ENCODE measurements around the gene PHTF2.
"Not testable (repeated sequence)": the region's sequence is repeated elsewhere in the genome, so short reads cannot be mapped to it uniquely, and the experiment has no call there.

PHTF2 gene

DNA sequence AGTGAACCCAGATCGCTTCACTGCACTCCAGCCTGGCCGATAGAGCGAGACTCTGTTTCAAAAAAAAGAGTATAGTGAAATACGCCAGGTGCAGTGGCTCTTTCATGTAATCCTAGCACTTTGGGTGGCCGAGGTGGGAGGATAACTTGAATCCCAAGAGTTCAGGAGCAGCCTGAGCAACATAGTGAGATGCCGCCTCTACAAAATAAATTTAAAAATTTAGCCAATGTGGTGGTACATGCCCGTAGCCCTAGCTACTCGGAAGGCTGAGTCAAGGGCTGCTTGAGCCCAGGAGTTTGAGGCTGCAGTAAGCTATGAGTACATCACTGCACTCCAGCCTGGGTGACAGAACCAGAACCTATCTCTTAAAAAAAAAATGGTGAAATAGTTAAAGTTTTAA is 28.3 kb upstream of the PHTF2 start:
- no peak overlapping the region for H3K27ac ChIP-seq (ENCODE audit: low read depth in 2 of 2, low read length in 2 of 2)
- H3K4me3 ChIP-seq (ENCODE audit: low read length in 2 of 2): no peak overlapping the region
- peaks cover 19 to 22% of the 10 kb centered on the region in 2 donors for H3K36me3 ChIP-seq (ENCODE audit: control insufficient read depth in 2 of 2, insufficient read depth in 2 of 2, low read length in 2 of 2)
- no peaks in the 10 kb centered on the region for H3K27me3 ChIP-seq (ENCODE audit: control insufficient read depth in 2 of 2, insufficient read depth in 2 of 2, low read length in 2 of 2)
- peaks cover 8 to 10% of the 10 kb centered on the region in 2 donors for H3K4me1 ChIP-seq (ENCODE audit: control insufficient read depth in 2 of 2, insufficient read depth in 2 of 2, low read length in 2 of 2)
- no peaks in the 10 kb centered on the region for H3K9me3 ChIP-seq (ENCODE audit: control insufficient read depth in 2 of 2, low read length in 2 of 2)
- no peak overlapping the region for H3K9ac ChIP-seq (ENCODE audit: low read depth in 1 of 2, low read length in 2 of 2)

GRCh38 chr7:77771901-77772300 is 26.7 kb upstream of the PHTF2 start:
- H3K27me3 ChIP-seq (ENCODE audit: control insufficient read depth in 2 of 2, insufficient read depth in 2 of 2, low read length in 2 of 2): no peaks in the 10 kb centered on the region
- no peak overlapping the region for H3K27ac ChIP-seq (ENCODE audit: low read depth in 2 of 2, low read length in 2 of 2)
- H3K9me3 ChIP-seq (ENCODE audit: control insufficient read depth in 2 of 2, low read length in 2 of 2): no peaks in the 10 kb centered on the region
- H3K4me3 ChIP-seq (ENCODE audit: low read length in 2 of 2): no peak overlapping the region
- no peaks in the 10 kb centered on the region for H3K4me1 ChIP-seq (ENCODE audit: control insufficient read depth in 2 of 2, insufficient read depth in 2 of 2, low read length in 2 of 2)
- peaks cover 18 to 26% of the 10 kb centered on the region in 2 donors for H3K36me3 ChIP-seq (ENCODE audit: control insufficient read depth in 2 of 2, insufficient read depth in 2 of 2, low read length in 2 of 2)
- no peak overlapping the region for H3K9ac ChIP-seq (ENCODE audit: low read depth in 1 of 2, low read length in 2 of 2)

- H3K36me3 ChIP-seq (ENCODE audit: control insufficient read depth in 2 of 2, insufficient read depth in 2 of 2, low read length in 2 of 2): peaks cover 11 to 27% of the 10 kb centered on the region in 2 donors
- no peaks in the 10 kb centered on the region for H3K27me3 ChIP-seq (ENCODE audit: control insufficient read depth in 2 of 2, insufficient read depth in 2 of 2, low read length in 2 of 2)
- no peak overlapping the region for H3K4me3 ChIP-seq (ENCODE audit: low read length in 2 of 2)
- H3K9me3 ChIP-seq (ENCODE audit: control insufficient read depth in 2 of 2, low read length in 2 of 2): no peaks in the 10 kb centered on the region
- peaks cover 9 to 18% of the 10 kb centered on the region in 2 donors for H3K4me1 ChIP-seq (ENCODE audit: control insufficient read depth in 2 of 2, insufficient read depth in 2 of 2, low read length in 2 of 2)
- H3K9ac ChIP-seq (ENCODE audit: low read depth in 1 of 2, low read length in 2 of 2): no peak overlapping the region
- H3K27ac ChIP-seq (ENCODE audit: low read depth in 2 of 2, low read length in 2 of 2): no peak overlapping the region
Measured at GRCh38 chr7:77778535-77778934, 20.0 kb upstream of the PHTF2 start.

- H3K27ac ChIP-seq (ENCODE audit: low read depth in 2 of 2, low read length in 2 of 2): peak overlapping the region in 1 of 2 donors; percentile 68
- no peak overlapping the region for H3K4me3 ChIP-seq (ENCODE audit: low read length in 2 of 2)
- H3K36me3 ChIP-seq (ENCODE audit: control insufficient read depth in 2 of 2, insufficient read depth in 2 of 2, low read length in 2 of 2): peaks cover 7 to 10% of the 10 kb centered on the region in 2 donors
Measured at GRCh38 chr7:77782383-77782782, 16.2 kb upstream of the PHTF2 start.

DNA sequence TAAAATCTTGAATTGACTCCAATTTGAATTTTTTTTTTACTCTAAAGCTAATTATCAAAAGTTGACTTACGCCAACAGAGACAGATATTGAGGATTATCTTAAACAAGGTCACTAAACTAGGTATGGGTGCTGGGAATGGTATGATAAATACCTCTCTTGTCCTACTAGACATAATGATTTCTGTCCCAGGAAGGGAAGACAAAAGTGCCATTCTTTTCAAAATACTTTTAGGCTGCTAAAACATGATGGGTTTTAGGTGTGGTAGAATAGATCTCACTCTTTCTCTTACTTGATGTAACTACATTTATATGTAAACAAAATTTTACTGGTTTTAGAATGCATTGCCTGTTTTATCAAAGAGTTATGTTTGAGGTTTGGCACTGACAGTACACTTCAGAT is 15.5 kb upstream of the PHTF2 start:
- H3K36me3 ChIP-seq (ENCODE audit: control insufficient read depth in 2 of 2, insufficient read depth in 2 of 2, low read length in 2 of 2): peaks cover 7 to 10% of the 10 kb centered on the region in 2 donors
- H3K9me3 ChIP-seq (ENCODE audit: control insufficient read depth in 2 of 2, low read length in 2 of 2): no peaks in the 10 kb centered on the region
- peak overlapping the region; percentile 65 to 68 for H3K27ac ChIP-seq (ENCODE audit: low read depth in 2 of 2, low read length in 2 of 2)
- H3K27me3 ChIP-seq (ENCODE audit: control insufficient read depth in 2 of 2, insufficient read depth in 2 of 2, low read length in 2 of 2): no peaks in the 10 kb centered on the region
- peak overlapping the region in 1 of 2 donors; percentile 11 for H3K4me3 ChIP-seq (ENCODE audit: low read length in 2 of 2)
- H3K9ac ChIP-seq (ENCODE audit: low read depth in 1 of 2, low read length in 2 of 2): no peak overlapping the region
- H3K4me1 ChIP-seq (ENCODE audit: control insufficient read depth in 2 of 2, insufficient read depth in 2 of 2, low read length in 2 of 2): peaks cover 9 to 25% of the 10 kb centered on the region in 2 donors

More at GRCh38 chr7:77782383-77782782, 16.2 kb upstream of the PHTF2 start:
- H3K27me3 ChIP-seq (ENCODE audit: control insufficient read depth in 2 of 2, insufficient read depth in 2 of 2, low read length in 2 of 2): no peaks in the 10 kb centered on the region
- H3K9me3 ChIP-seq (ENCODE audit: control insufficient read depth in 2 of 2, low read length in 2 of 2): no peaks in the 10 kb centered on the region
- peaks cover 9 to 25% of the 10 kb centered on the region in 2 donors for H3K4me1 ChIP-seq (ENCODE audit: control insufficient read depth in 2 of 2, insufficient read depth in 2 of 2, low read length in 2 of 2)
- H3K9ac ChIP-seq (ENCODE audit: low read depth in 1 of 2, low read length in 2 of 2): no peak overlapping the region

DNA sequence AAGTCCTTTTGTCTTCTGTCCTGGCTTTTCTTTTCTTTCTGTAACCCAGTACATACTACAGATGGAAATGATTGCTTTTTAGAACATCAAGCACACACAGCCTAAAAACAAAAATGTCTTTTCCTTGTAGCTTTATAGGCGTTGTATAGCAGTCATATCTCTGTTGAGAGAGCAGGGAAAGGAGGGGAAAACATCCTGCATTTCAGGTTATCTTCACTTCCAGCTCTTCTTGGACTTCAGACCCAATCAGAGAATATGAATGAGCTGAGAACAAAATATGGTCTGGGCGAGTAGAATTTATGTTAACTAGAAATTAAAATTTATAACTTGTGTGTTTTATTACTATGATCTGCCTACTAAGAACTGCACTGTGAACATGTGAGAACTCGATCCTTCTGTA is 15.0 kb upstream of the PHTF2 start:
- Histone ChIP-seq H3K36me3 (ENCODE audit: control insufficient read depth in 2 of 2, insufficient read depth in 2 of 2, low read length in 2 of 2) (peaks cover 5 to 6% of the 10 kb centered on the region in 2 donors), H3K27me3 (ENCODE audit: control insufficient read depth in 2 of 2, insufficient read depth in 2 of 2, low read length in 2 of 2) (no peaks in the 10 kb centered on the region), H3K4me3 (ENCODE audit: low read length in 2 of 2) (peak overlapping the region in 1 of 2 donors; percentile 11), H3K9ac (ENCODE audit: low read depth in 1 of 2, low read length in 2 of 2) (no peak overlapping the region), H3K27ac (ENCODE audit: low read depth in 2 of 2, low read length in 2 of 2) (peak overlapping the region; percentile 65 to 68), H3K4me1 (ENCODE audit: control insufficient read depth in 2 of 2, insufficient read depth in 2 of 2, low read length in 2 of 2) (peaks cover 9 to 25% of the 10 kb centered on the region in 2 donors), H3K9me3 (ENCODE audit: control insufficient read depth in 2 of 2, low read length in 2 of 2) (no peaks in the 10 kb centered on the region)

DNA sequence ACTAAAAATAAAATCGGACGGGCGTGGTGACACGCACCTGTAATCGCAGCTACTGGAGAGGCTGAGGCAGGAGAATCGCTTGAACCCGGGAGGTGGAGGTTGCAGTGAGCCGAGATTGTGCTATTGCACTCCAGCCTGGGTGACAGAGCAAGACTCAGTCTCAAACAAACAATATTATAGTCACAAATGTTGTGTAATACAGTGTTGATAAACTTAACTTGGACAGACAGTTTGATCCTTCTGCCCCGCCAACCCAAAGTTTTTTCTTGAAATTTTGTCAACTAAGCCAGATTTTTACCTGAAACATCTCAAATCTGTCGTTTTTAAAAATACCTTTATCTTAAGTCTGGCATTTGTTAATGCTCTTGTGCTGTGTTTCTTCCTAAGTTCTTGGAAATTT is 14.1 kb upstream of the PHTF2 start:
- H3K27ac ChIP-seq (ENCODE audit: low read depth in 2 of 2, low read length in 2 of 2); H3K9ac ChIP-seq (ENCODE audit: low read depth in 1 of 2, low read length in 2 of 2); H3K36me3 ChIP-seq (ENCODE audit: control insufficient read depth in 2 of 2, insufficient read depth in 2 of 2, low read length in 2 of 2); H3K9me3 ChIP-seq (ENCODE audit: control insufficient read depth in 2 of 2, low read length in 2 of 2); H3K4me3 ChIP-seq (ENCODE audit: low read length in 2 of 2); H3K27me3 ChIP-seq (ENCODE audit: control insufficient read depth in 2 of 2, insufficient read depth in 2 of 2, low read length in 2 of 2): not testable (repeated sequence)
- H3K4me1 ChIP-seq (ENCODE audit: control insufficient read depth in 2 of 2, insufficient read depth in 2 of 2, low read length in 2 of 2): peaks cover 9 to 25% of the 10 kb centered on the region in 2 donors

- no peak overlapping the region for H3K27ac ChIP-seq (ENCODE audit: low read depth in 2 of 2, low read length in 2 of 2)
- peaks cover 6 to 21% of the 10 kb centered on the region in 2 donors for H3K4me1 ChIP-seq (ENCODE audit: control insufficient read depth in 2 of 2, insufficient read depth in 2 of 2, low read length in 2 of 2)
- H3K9me3 ChIP-seq (ENCODE audit: control insufficient read depth in 2 of 2, low read length in 2 of 2): no peaks in the 10 kb centered on the region
- no peaks in the 10 kb centered on the region for H3K27me3 ChIP-seq (ENCODE audit: control insufficient read depth in 2 of 2, insufficient read depth in 2 of 2, low read length in 2 of 2)
- H3K36me3 ChIP-seq (ENCODE audit: control insufficient read depth in 2 of 2, insufficient read depth in 2 of 2, low read length in 2 of 2): no peaks in the 10 kb centered on the region
- H3K9ac ChIP-seq (ENCODE audit: low read depth in 1 of 2, low read length in 2 of 2): no peak overlapping the region
- H3K4me3 ChIP-seq (ENCODE audit: low read length in 2 of 2): no peak overlapping the region
Measured at GRCh38 chr7:77786018-77786417, 12.6 kb upstream of the PHTF2 start.

GRCh38 chr7:77786741-77787140 is 11.8 kb upstream of the PHTF2 start:
- Histone ChIP-seq H3K9ac (ENCODE audit: low read depth in 1 of 2, low read length in 2 of 2) (no peak overlapping the region), H3K9me3 (ENCODE audit: control insufficient read depth in 2 of 2, low read length in 2 of 2) (no peaks in the 10 kb centered on the region), H3K4me3 (ENCODE audit: low read length in 2 of 2) (no peak overlapping the region), H3K27me3 (ENCODE audit: control insufficient read depth in 2 of 2, insufficient read depth in 2 of 2, low read length in 2 of 2) (no peaks in the 10 kb centered on the region), H3K4me1 (ENCODE audit: control insufficient read depth in 2 of 2, insufficient read depth in 2 of 2, low read length in 2 of 2) (peaks cover 8 to 27% of the 10 kb centered on the region in 2 donors), H3K27ac (ENCODE audit: low read depth in 2 of 2, low read length in 2 of 2) (no peak overlapping the region), H3K36me3 (ENCODE audit: control insufficient read depth in 2 of 2, insufficient read depth in 2 of 2, low read length in 2 of 2) (no peaks in the 10 kb centered on the region)

DNA sequence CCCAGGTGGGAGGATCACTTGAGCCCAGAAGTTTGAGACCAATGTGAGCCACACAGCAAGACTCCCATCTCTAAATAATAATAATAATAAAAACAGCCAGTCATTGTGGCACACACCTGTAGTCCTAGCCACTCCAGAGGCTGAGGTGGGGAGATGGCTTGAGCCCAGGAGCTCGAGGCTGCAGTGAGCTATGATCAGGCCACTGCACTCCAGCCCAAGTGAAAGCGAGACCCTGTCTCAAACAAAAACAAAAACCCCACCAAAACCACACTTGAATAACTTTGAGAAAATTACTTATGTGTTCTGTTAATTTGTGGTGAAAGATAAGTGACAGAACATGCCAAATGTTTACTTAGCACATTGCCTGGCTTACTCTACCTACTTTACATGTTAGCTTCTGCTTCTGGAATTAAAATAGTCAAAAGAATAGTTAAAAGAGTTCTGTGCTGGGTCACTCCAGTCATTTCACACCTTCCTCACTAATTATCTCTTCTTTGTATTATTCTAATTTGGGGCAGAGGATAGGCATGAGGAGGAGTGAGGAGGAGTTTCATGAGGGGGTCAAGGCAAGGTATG is 10.2 kb upstream of the PHTF2 start:
- no peaks in the 10 kb centered on the region for H3K27me3 ChIP-seq (ENCODE audit: control insufficient read depth in 2 of 2, insufficient read depth in 2 of 2, low read length in 2 of 2)
- H3K4me1 ChIP-seq (ENCODE audit: control insufficient read depth in 2 of 2, insufficient read depth in 2 of 2, low read length in 2 of 2): peaks cover 2 to 16% of the 10 kb centered on the region in 2 donors
- H3K9ac ChIP-seq (ENCODE audit: low read depth in 1 of 2, low read length in 2 of 2): no peak overlapping the region
- H3K27ac ChIP-seq (ENCODE audit: low read depth in 2 of 2, low read length in 2 of 2): no peak overlapping the region
- no peak overlapping the region for H3K4me3 ChIP-seq (ENCODE audit: low read length in 2 of 2)
- no peaks in the 10 kb centered on the region for H3K36me3 ChIP-seq (ENCODE audit: control insufficient read depth in 2 of 2, insufficient read depth in 2 of 2, low read length in 2 of 2)
- H3K9me3 ChIP-seq (ENCODE audit: control insufficient read depth in 2 of 2, low read length in 2 of 2): no peaks in the 10 kb centered on the region

Data from mucosa of rectum (tissue), 2 donors.